Spleen (tissue), 7 donors: ENCODE results near the gene PPP1CB.

Experiments used
- POLR2AphosphoS5 ChIP-seq, 3 donors: sonication (generic); formaldehyde crosslinking; IDR thresholded peaks; one replicate each; pipeline ENCODE4 v1.5.1; 2017; ENCODE audit warnings: antibody characterized with exemption in 3 of 3
- TF ChIP-seq, protein P1 (sequence below), 11 experiments: fragments of 200-600 bp in 7 of 11; fragments of 450-650 bp in 4 of 11; sonication (generic) in 4 of 11; IDR thresholded peaks in 8 of 11; conservative IDR thresholded peaks in 3 of 11; 1 replicate in 7 of 11; 2 replicates in 4 of 11; pipeline versions ENCODE4 v1.4.0 to v1.8.0; 2016 to 2021; ENCODE audit warnings: antibody characterized with exemption in 11 of 11, inconsistent platforms in 4 of 11, mild to moderate bottlenecking in 1 of 11
- donor health status: DM: no; HTN: no; CAD: no; lungs with moderate emphysema.
- donor health status: DM: no; HTN: no; CAD: no.
- donor health status: DM: no; HTN: no; CAD: no.

DNA sequence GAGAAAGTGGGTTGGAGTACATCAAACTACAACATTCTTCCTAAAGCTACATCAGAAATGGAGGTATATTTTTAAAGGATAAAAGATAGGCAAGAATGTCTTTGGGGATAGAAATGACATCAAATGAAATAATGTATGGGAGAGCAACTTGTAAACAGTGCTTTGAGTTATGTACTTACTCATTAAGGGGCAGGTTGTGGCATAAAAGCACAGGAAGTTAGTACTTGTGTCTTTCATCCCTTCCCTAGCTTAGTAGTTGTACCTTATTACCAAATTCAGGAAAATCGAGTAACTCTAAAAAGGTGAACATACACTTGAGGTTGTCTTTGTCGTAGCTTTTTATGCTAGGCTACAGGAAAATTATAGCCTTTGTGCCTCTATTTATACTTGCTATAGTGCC is 28.9 kb downstream of the PPP1CB start:
- TF ChIP-seq, protein P1, sequence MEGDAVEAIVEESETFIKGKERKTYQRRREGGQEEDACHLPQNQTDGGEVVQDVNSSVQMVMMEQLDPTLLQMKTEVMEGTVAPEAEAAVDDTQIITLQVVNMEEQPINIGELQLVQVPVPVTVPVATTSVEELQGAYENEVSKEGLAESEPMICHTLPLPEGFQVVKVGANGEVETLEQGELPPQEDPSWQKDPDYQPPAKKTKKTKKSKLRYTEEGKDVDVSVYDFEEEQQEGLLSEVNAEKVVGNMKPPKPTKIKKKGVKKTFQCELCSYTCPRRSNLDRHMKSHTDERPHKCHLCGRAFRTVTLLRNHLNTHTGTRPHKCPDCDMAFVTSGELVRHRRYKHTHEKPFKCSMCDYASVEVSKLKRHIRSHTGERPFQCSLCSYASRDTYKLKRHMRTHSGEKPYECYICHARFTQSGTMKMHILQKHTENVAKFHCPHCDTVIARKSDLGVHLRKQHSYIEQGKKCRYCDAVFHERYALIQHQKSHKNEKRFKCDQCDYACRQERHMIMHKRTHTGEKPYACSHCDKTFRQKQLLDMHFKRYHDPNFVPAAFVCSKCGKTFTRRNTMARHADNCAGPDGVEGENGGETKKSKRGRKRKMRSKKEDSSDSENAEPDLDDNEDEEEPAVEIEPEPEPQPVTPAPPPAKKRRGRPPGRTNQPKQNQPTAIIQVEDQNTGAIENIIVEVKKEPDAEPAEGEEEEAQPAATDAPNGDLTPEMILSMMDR (IDR thresholded peaks at IDR 0.05 in 8 of 11, conservative IDR thresholded peaks at IDR 0.05 in 3 of 11) = no peak
- no peak for TF ChIP-seq POLR2AphosphoS5 (IDR thresholded peaks at IDR 0.05)
